HG02884 (cell line): Measurements from ENCODE around the gene YTHDF1.
"Not testable (repeated sequence)": the region's sequence is repeated elsewhere in the genome, so short reads cannot be mapped to it uniquely, and the experiment has no call there.

ENCODE experiments used
- ATAC-seq: cut with Tn5 transposase; IDR thresholded peaks from one replicate; pipeline ENCODE4 v1.9.1; 2021; ENCODE audit warnings: mild to moderate bottlenecking, moderate library complexity; ENCODE audit not compliant: unreplicated experiment

Gene YTHDF1

GRCh38 chr20:63216041-63216848 is at the start of gene YTHDF1:
Gene YTHDF1 (minus strand): TSS chr20:63216131. CDS start chr20:63215892, 239 bp downstream.
- peak; percentile 85 for ATAC-seq

DNA sequence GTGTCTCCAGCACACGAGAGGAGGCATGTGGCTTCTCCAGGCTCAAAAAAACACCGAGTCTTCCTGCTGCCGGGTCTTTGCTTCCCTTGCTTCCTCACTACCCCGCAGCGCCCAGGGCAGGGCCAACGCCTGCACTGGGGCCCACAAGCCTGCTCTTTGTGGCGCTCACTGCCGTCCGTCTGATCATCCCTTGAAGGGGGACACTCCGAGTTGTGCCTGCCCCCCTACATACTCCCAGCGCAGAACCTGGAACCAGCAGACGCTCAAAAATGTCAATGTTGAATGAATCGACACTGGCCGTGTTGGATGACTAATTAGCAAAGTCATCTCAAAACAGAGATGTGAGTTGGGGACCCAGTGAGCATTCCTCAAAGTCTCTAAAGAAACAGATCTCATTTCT is 48.6 kb upstream of the YTHDF1 start:
- ATAC-seq: no peak

- ATAC-seq: no peak
Measured at GRCh38 chr20:63264000-63264399, 48.1 kb upstream of the YTHDF1 start.

DNA sequence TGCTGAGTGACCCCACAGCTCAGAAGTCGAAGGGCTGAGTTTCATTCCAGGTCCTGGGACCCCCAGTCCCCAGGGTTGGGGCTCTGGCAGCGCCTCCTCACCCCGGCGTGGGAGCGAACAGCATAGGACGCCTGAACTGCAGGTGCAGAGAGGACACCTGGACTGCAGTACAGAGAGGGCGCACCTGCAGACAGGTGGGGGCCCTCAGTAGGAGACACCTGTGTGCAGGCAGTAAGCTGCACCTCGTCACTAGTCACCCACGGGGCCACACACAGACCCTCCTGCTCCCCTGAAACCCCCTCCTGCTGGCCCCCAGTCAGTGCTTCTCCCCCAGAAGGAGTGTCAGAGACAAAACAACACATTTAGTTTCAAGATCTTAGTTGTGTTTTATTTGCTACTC is 46.9 kb upstream of the YTHDF1 start:
- ATAC-seq: no peak

- ATAC-seq: no peak
Measured at GRCh38 chr20:63261795-63262528, 46.0 kb upstream of the YTHDF1 start.

DNA sequence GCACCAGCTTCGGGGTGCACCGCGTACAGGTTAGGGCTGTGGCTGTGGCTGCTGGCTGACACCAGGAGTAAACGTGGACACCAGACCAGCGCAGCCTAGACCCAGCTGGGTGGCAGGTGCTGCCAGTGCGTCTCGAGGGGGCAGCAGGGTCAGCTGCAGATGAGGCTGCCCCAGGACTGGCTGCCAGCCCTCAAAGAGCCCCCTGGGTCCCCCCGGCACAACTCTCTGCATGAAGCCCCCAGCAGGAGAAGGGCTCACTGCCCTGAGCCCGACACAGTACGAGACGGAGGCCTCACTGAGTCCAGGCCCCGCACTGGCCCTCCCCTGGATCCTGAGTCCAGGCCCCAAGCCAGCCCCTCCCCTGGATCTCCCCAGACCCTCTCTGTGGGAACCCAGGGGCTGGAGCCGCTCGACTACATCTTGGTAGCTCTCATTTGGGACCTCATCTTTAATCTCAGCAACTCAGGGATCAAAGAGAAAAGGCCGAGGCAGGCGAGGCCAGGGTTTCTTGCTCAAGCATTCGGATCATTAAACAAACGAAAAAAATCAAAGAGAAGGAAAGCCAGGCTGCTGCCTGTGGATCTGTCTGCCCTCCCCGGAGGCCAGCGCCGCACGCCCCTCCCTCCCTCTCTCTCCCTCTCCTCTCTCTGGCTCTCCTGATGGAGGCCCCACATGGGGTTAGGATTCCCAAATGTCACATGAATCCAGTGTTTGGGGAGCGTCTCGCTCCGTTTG is 45.3 kb upstream of the YTHDF1 start:
- ATAC-seq: no peak

GRCh38 chr20:63260521-63260920 is 44.6 kb upstream of the YTHDF1 start:
- no peak for ATAC-seq

GRCh38 chr20:63259734-63260460 is 44.0 kb upstream of the YTHDF1 start:
- ATAC-seq: no peak

GRCh38 chr20:63258781-63259180 is 42.9 kb upstream of the YTHDF1 start:
- ATAC-seq: no peak

DNA sequence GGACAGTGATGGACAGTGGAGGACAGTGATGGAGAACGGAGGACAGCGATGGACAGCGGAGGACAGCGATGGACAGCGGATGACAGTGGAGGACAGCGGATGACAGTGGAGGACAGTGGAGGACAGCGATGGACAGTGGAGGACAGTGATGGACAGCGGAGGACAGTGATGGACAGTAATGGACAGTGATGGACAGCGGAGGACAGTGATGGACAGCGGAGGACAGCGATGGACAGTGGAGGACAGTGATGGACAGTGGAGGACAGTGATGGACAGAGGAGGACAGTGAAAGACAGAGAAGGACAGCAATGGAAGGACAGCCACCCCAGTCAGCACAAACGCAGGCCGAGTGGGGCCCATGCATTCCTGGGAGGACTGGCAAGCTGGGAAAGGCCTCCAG is 41.7 kb upstream of the YTHDF1 start:
- no peak for ATAC-seq

DNA sequence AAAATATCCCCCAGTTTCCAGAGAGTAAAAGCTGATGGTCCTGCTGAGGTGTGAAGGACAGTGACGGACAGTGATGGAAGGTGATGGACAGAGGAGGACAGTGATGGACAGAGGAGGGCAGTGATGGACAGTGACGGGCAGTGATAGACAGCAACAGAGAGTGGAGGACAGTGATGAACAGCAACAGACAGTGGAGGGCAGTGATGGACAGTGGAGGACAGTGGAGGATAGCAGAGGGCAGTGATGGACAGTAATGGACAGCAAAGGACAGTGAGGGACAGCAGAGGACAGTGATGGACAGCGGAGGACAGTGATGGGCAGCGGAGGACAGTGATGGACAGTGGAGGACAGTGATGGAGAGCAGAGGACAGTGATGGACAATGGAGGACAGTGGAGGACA is 41.0 kb upstream of the YTHDF1 start:
- no peak for ATAC-seq

- no peak for ATAC-seq
Measured at GRCh38 chr20:63255931-63256704, 40.2 kb upstream of the YTHDF1 start.

- ATAC-seq: no peak
Measured at GRCh38 chr20:63254606-63255384, 38.9 kb upstream of the YTHDF1 start.

DNA sequence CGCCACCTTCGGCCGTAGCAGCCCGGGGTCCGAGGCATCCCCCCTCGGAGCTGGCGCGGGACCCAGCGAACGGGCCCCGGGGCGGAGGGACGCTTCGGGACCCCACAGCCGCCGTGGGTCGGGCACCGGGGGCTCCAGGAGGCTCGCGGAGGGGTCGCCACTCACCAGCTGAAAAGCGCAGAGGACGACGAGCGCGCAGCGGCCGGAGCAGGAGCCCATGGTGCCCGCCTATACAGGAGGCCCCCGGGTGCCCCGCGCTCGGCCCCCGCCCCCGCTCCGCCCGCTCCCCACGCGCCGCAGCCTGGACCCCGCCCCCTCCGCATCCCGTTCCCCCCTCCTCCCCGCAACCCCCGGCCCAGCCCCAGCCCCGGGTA is 38.3 kb upstream of the YTHDF1 start, which contains the start of gene NKAIN4:
Gene NKAIN4 (minus strand): TSS at position 232 of the 374 bp plus-strand sequence. CDS start 13 bp downstream, at position 219.
- no peak for ATAC-seq

- ATAC-seq: no peak
Measured at GRCh38 chr20:63253438-63254231, 37.7 kb upstream of the YTHDF1 start.

GRCh38 chr20:63253065-63253437 is 37.1 kb upstream of the YTHDF1 start:
- no peak for ATAC-seq

DNA sequence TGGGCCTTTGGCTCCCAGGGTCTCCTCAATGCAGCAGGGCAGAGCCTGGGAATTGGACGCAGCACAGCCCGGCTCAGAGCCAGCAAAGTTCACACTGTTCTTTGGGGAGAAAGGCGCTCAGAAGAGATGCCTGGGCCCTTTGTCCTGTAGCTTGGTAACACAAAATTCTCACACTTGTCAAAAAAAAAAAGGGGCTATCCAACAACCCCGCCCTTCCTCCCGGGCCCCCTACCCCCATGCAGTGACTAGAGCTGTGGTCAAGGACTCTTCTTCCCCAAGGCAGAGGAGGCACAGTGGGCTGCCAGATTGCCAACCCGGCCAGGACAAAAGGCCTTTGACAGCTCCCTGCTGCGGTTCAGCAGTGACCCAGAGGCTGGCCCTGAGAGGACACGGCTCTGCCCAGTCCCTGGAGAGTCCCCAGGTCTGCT is 36.4 kb upstream of the YTHDF1 start:
- no peak for ATAC-seq

DNA sequence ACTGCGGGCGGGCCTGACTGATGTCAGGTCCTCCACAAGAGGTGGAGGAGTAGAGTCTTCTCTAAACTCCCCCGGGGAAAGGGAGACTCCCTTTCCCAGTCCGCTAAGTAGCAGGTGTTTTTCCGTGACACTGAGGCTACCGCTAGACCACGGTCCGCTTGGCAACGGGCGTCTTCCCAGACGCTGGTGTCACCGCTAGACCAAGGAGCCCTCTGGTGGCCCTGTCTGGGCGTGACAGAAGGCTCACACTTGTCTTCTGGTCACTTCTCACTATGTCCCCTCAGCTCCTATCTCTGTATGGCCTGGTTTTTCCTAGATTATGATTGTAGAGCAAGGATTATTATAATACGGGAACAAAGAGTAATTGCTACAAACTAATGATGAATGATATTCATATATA is 35.4 kb upstream of the YTHDF1 start:
- ATAC-seq: not testable (repeated sequence)
